ENCODE measurements around the gene ARID3B. TPM values are rescaled to one million over a fixed set of nuclear protein-coding genes. Genes with fewer than 3 reads are reported as not detected.
"Not testable (repeated sequence)": the region's sequence is repeated elsewhere in the genome, so short reads cannot be mapped to it uniquely, and the experiment has no call there.

ARID3B gene
- total RNA-seq, 1 donor from 2014 or later = 5.4 TPM

GRCh38 chr15:74537736-74538135, 3.3 kb upstream of the ARID3B start:
- no peak for ATAC-seq

- ATAC-seq = not testable (repeated sequence)
These were observed 1.5 kb upstream of the ARID3B start for GRCh38 chr15:74539521-74539920.

GRCh38 chr15:74540161-74540760, 759 bp upstream of the ARID3B start:
- ATAC-seq = no peak

GRCh38 chr15:74541494-74542165, 610 bp downstream of the ARID3B start:
- ATAC-seq = peak; percentile 36

- no peak for ATAC-seq
These were observed 1.4 kb downstream of the ARID3B start for GRCh38 chr15:74542166-74543042.

- ATAC-seq = no peak
These were observed 2.0 kb downstream of the ARID3B start for GRCh38 chr15:74543043-74543422.

GRCh38 chr15:74543583-74543982, 2.6 kb downstream of the ARID3B start:
- no peak for ATAC-seq

GRCh38 chr15:74545086-74545485, 4.1 kb downstream of the ARID3B start:
- ATAC-seq = no peak

- peak; percentile 81 for ATAC-seq
These were observed 5.0 kb downstream of the ARID3B start for GRCh38 chr15:74545776-74546656.

- ATAC-seq = no peak
These were observed 6.6 kb downstream of the ARID3B start for GRCh38 chr15:74547616-74548015.

GRCh38 chr15:74548241-74548640, 7.2 kb downstream of the ARID3B start:
- no peak for ATAC-seq

- no peak for ATAC-seq
These were observed 8.8 kb downstream of the ARID3B start for GRCh38 chr15:74549816-74550215.

- no peak for ATAC-seq
These were observed 10.7 kb downstream of the ARID3B start for GRCh38 chr15:74551714-74552113.

- ATAC-seq = no peak
These were observed 11.9 kb downstream of the ARID3B start for GRCh38 chr15:74552773-74553441.

GRCh38 chr15:74555192-74555591, 14.2 kb downstream of the ARID3B start:
- ATAC-seq = no peak

- no peak for ATAC-seq
These were observed 17.7 kb downstream of the ARID3B start for GRCh38 chr15:74558706-74559105.

- no peak for ATAC-seq
These were observed 22.4 kb downstream of the ARID3B start for GRCh38 chr15:74563442-74563841.

- no peak for ATAC-seq
These were observed 23.2 kb downstream of the ARID3B start for GRCh38 chr15:74564182-74564581.

- no peak for ATAC-seq
These were observed 24.5 kb downstream of the ARID3B start for GRCh38 chr15:74565381-74566085.

GRCh38 chr15:74568594-74568993, 27.6 kb downstream of the ARID3B start:
- ATAC-seq = no peak

- ATAC-seq = no peak
These were observed 28.7 kb downstream of the ARID3B start for GRCh38 chr15:74569731-74570070.

Measured in esophagus mucosa (tissue), 1 donor.